HepG2 (cell line): ENCODE measurements around the gene SGCE. TPM values are rescaled to one million over a fixed set of nuclear protein-coding genes. Genes with fewer than 3 reads are reported as not detected.

ENCODE experiments used
- ATAC-seq: fragments of 200-7000 bp; cut with Tn5 transposase; 3 replicates; pipeline ENCODE4 v1.9.1; 2020; ENCODE audit warnings: mild to moderate bottlenecking, moderate library complexity
- BruUV-seq: library from RNA; stranded (reverse); fragments of 400-500 nt; replicated peaks from 2 replicates; lab custom pipeline; 2021; lab: Mats Ljungman, UMichigan
- CTCF ChIA-PET: fragments of 300-600 bp; formaldehyde crosslinking; extraction: SDS; loops from one replicate; lab custom pipeline; 2021; ENCODE audit warnings: low total read pairs, inconsistent platforms, low intra/inter-chr PET ratio; lab: Yijun Ruan, JAX
- POLR2A ChIA-PET: fragments of 350-600 bp; sonication (Branson Sonifier 250); formaldehyde crosslinking; loops from one replicate; lab custom pipeline; 2020; ENCODE audit warnings: antibody characterized with exemption, inconsistent platforms; lab: Yijun Ruan, JAX
- DNase-seq: peaks from one replicate; pipeline ENCODE4 v3.0.0-alpha.2; 2015; ENCODE audit warnings: low spot score
- FAIRE-seq: peaks from 3 replicates; lab custom pipeline; 2011; peaks lifted over from hg19 to GRCh38; lab: Jason Lieb, UNC
- H2AFZ ChIP-seq: one replicate; pipeline ENCODE4 v1.6.1; 2011; ENCODE audit warnings: low read length, inconsistent platforms
- H3K27ac ChIP-seq: fragments of 300-600 bp; 3 replicates; pipeline ENCODE4 v1.8.0; 2011; ENCODE audit warnings: mixed run types, mild to moderate bottlenecking, mixed read lengths, low read length, inconsistent platforms; ENCODE audit not compliant: insufficient read depth; ENCODE audit errors: extremely low read length
- H3K27me3 ChIP-seq, 2 experiments: fragments of 200-600 bp in 1 of 2; 2 replicates in 1 of 2; 3 replicates in 1 of 2; pipeline versions ENCODE4 v1.6.0 to v1.8.0; 2011; ENCODE audit warnings: low read length in 2 of 2, mild to moderate bottlenecking in 2 of 2, moderate library complexity in 2 of 2, inconsistent platforms in 1 of 2; ENCODE audit not compliant: insufficient read depth in 2 of 2, control insufficient read depth in 1 of 2
- H3K36me3 ChIP-seq, 2 experiments: fragments of 200-600 bp in 1 of 2; replicated peaks in 1 of 2; 2 replicates in 1 of 2; 3 replicates in 1 of 2; pipeline versions ENCODE4 v1.5.1 to v1.8.0; 2011; ENCODE audit warnings: low read length in 2 of 2, inconsistent platforms in 1 of 2; ENCODE audit not compliant: insufficient read depth in 2 of 2, control insufficient read depth in 1 of 2
- H3K4me1 ChIP-seq: 2 replicates; pipeline ENCODE4 v1.5.1; 2012; ENCODE audit warnings: low read length, inconsistent platforms; ENCODE audit not compliant: insufficient read depth
- H3K4me2 ChIP-seq: 2 replicates; pipeline ENCODE4 v1.6.0; 2011; ENCODE audit warnings: low read depth, low read length, inconsistent platforms
- H3K4me3 ChIP-seq, 3 experiments: fragments of 200-600 bp in 1 of 3; sonication (generic), shearing (Covaris generic) in 1 of 3; replicated peaks in 1 of 3; 2 replicates each; pipeline ENCODE4 v1.5.1; 2011 to 2016; ENCODE audit warnings: low read length in 3 of 3, inconsistent platforms in 2 of 3, low read depth in 2 of 3, mild to moderate bottlenecking in 2 of 3, control low read depth in 1 of 3, mixed read lengths in 1 of 3; ENCODE audit not compliant: insufficient read depth in 1 of 3
- H3K79me2 ChIP-seq: one replicate; pipeline ENCODE4 v1.6.1; 2011; ENCODE audit warnings: low read length, inconsistent platforms; ENCODE audit not compliant: insufficient read depth
- H3K9ac ChIP-seq: 2 replicates; pipeline ENCODE4 v1.6.0; 2011; ENCODE audit warnings: mild to moderate bottlenecking, low read depth, low read length, inconsistent platforms; ENCODE audit not compliant: insufficient read depth
- H3K9me3 ChIP-seq: 2 replicates; pipeline ENCODE4 v1.5.1; 2012; ENCODE audit warnings: mild to moderate bottlenecking, low read length
- H4K20me1 ChIP-seq: 2 replicates; pipeline ENCODE4 v1.6.0; 2011; ENCODE audit warnings: inconsistent platforms, mild to moderate bottlenecking, low read length, moderate library complexity; ENCODE audit not compliant: insufficient read depth
- CEBPB ChIP-seq: IDR thresholded peaks from 2 replicates; pipeline ENCODE4 v1.6.1; 2011; ENCODE audit warnings: low read depth, low read length, improper control_type of control experiment, borderline replicate concordance
- FOXK1 ChIP-seq: sonication (generic); formaldehyde crosslinking; IDR thresholded peaks from 2 replicates; pipeline ENCODE4 v1.4.0; 2020; ENCODE audit warnings: low read depth, missing genetic modification reagents, borderline replicate concordance
- GPN1 ChIP-seq: sonication (generic); formaldehyde crosslinking; IDR thresholded peaks from 2 replicates; pipeline ENCODE4 v1.5.1; 2020; ENCODE audit warnings: missing genetic modification reagents, borderline replicate concordance
- HCFC1 ChIP-seq: fragments of 150-350 bp; IDR thresholded peaks from 2 replicates; pipeline ENCODE4 v1.6.1; 2014; ENCODE audit warnings: low read depth, low read length
- HNF4A ChIP-seq: sonication (generic); formaldehyde crosslinking; IDR thresholded peaks from 2 replicates; pipeline ENCODE4 v1.4.0; 2020; ENCODE audit warnings: missing genetic modification reagents
- HNRNPL ChIP-seq: fragments of 200-400 bp; formaldehyde crosslinking; IDR thresholded peaks from 2 replicates; pipeline ENCODE4 v1.6.1; 2017; ENCODE audit warnings: mild to moderate bottlenecking, low read depth, low read length
- IKZF1 ChIP-seq: fragments of 450-650 bp; IDR thresholded peaks from 2 replicates; pipeline ENCODE4 v1.7.1; 2016
- KLF9 ChIP-seq: IDR thresholded peaks from 2 replicates; pipeline ENCODE4 v1.6.1; 2016; ENCODE audit warnings: low read depth
- MXI1 ChIP-seq: IDR thresholded peaks from 3 replicates; pipeline ENCODE4 v1.6.1; 2012; ENCODE audit warnings: low read depth, low read length, inconsistent platforms, borderline replicate concordance
- NCOA2 ChIP-seq: sonication (generic); formaldehyde crosslinking; IDR thresholded peaks from 2 replicates; pipeline ENCODE4 v1.8.0; 2022; ENCODE audit warnings: inconsistent platforms
- NFRKB ChIP-seq: fragments of 450-650 bp; IDR thresholded peaks from 2 replicates; pipeline ENCODE4 v1.6.1; 2017
- PHF5A ChIP-seq: IDR thresholded peaks from one replicate; pipeline ENCODE4 v1.6.1; 2018; ENCODE audit warnings: low read depth, missing genetic modification reagents; ENCODE audit not compliant: unreplicated experiment
- SIN3B ChIP-seq: fragments of 150-350 bp; IDR thresholded peaks from 2 replicates; pipeline ENCODE4 v1.6.1; 2014; ENCODE audit warnings: low read length
- TBL1XR1 ChIP-seq: fragments of 150-350 bp; IDR thresholded peaks from 2 replicates; pipeline ENCODE4 v1.6.1; 2014; ENCODE audit warnings: borderline replicate concordance, low read length; ENCODE audit not compliant: partially characterized antibody
- TMF1 ChIP-seq: sonication (generic); formaldehyde crosslinking; IDR thresholded peaks from 2 replicates; pipeline ENCODE4 v1.8.1; 2022; ENCODE audit warnings: low read depth, missing genetic modification reagents
- YY1 ChIP-seq: IDR thresholded peaks from 2 replicates; pipeline ENCODE4 v1.6.1; 2011; ENCODE audit warnings: low read length, low read depth, moderate library complexity, mild to moderate bottlenecking; ENCODE audit not compliant: insufficient read depth, insufficient replicate concordance
- ZBTB1 ChIP-seq: sonication (generic); formaldehyde crosslinking; IDR thresholded peaks from 2 replicates; pipeline ENCODE4 v1.4.0; 2020; ENCODE audit warnings: missing genetic modification reagents, borderline replicate concordance
- ZNF20 ChIP-seq: sonication (generic); formaldehyde crosslinking; IDR thresholded peaks from 2 replicates; pipeline ENCODE4 v1.4.0; 2020; ENCODE audit warnings: mild to moderate bottlenecking, moderate library complexity, missing genetic modification reagents
- ZNF3 ChIP-seq: IDR thresholded peaks from 2 replicates; pipeline ENCODE4 v1.7.0; 2017; ENCODE audit warnings: inconsistent platforms
- ZNF563 ChIP-seq: sonication (generic); formaldehyde crosslinking; IDR thresholded peaks from 2 replicates; pipeline ENCODE4 v1.8.0; 2022; ENCODE audit warnings: mild to moderate bottlenecking, moderate library complexity, missing genetic modification reagents
- ZNF674 ChIP-seq: sonication (generic); formaldehyde crosslinking; IDR thresholded peaks from 2 replicates; pipeline ENCODE4 v1.5.0; 2020; ENCODE audit warnings: low read depth, mild to moderate bottlenecking, missing genetic modification reagents
- ZNF737 ChIP-seq: sonication (generic); formaldehyde crosslinking; IDR thresholded peaks from 2 replicates; pipeline ENCODE4 v1.5.0; 2020; ENCODE audit warnings: missing genetic modification reagents, mild to moderate bottlenecking, borderline replicate concordance
- ZNF749 ChIP-seq: sonication (generic); formaldehyde crosslinking; IDR thresholded peaks from 2 replicates; pipeline ENCODE4 v1.8.0; 2022; ENCODE audit warnings: mild to moderate bottlenecking, missing genetic modification reagents, moderate library complexity, borderline replicate concordance
- WGBS: methylation state at CpG from one replicate; pipeline ENCODE4 v1.1.6; 2017; ENCODE audit warnings: low lambda C conversion rate; 5-methylcytosine and 5-hydroxymethylcytosine counted together
- in situ Hi-C: cut with HindIII; loops from 2 replicates; pipeline ENCODE4 v1.10.0; 2017; ENCODE audit warnings: low pct_unique_long_range_greater_than_20kb; ENCODE audit not compliant: extremely low pct_ligation_motif_present
- intact Hi-C: fragments of 100-400 bp; cut with micrococcal nuclease; formaldehyde crosslinking; loops from one replicate; pipeline ENCODE4 v1.10.0; 2022; ENCODE audit not compliant: unreplicated experiment
- polyA plus RNA-seq, 8 experiments: library from polyadenylated mRNA; depleted of rRNA in 3 of 8; stranded (reverse) in 7 of 8; unstranded in 1 of 8; fragments of >200 nt; fragmentation: Illumina TruSeq in 4 of 8; extraction: Trizol in 4 of 8; gene quantifications; 2 replicates each; pipeline versions ENCODE4 v1.2.1 to v1.2.3, GENCODE V29; 2011 to 2016; ENCODE audit warnings: low read depth in 4 of 8, missing spikeins in 1 of 8, mixed read lengths in 1 of 8; ENCODE audit not compliant: insufficient read depth in 1 of 8
- total RNA-seq, 5 experiments: library from RNA; depleted of rRNA; stranded (reverse); fragments of >200 nt; fragmentation: Illumina TruSeq; extraction: Trizol; gene quantifications; 2 replicates each; pipeline ENCODE4 v1.2.3, GENCODE V29; 2016; ENCODE audit warnings: low read depth in 1 of 5
- TF ChIP-seq, protein P1 (sequence below): sonication (generic); formaldehyde crosslinking; IDR thresholded peaks from 2 replicates; pipeline ENCODE4 v1.5.1; 2020; ENCODE audit warnings: mild to moderate bottlenecking, moderate library complexity, missing genetic modification reagents
- TF ChIP-seq, protein P2 (sequence below): sonication (generic); formaldehyde crosslinking; IDR thresholded peaks from 2 replicates; pipeline ENCODE4 v1.4.0; 2020; ENCODE audit warnings: missing genetic modification reagents

Gene SGCE
- total and polyA plus RNA-seq, 2 of the 13 experiments (the other 11 are each of a cell fraction or from before 2014, with no cell fraction given): 52.3 to 71.1 TPM

DNA sequence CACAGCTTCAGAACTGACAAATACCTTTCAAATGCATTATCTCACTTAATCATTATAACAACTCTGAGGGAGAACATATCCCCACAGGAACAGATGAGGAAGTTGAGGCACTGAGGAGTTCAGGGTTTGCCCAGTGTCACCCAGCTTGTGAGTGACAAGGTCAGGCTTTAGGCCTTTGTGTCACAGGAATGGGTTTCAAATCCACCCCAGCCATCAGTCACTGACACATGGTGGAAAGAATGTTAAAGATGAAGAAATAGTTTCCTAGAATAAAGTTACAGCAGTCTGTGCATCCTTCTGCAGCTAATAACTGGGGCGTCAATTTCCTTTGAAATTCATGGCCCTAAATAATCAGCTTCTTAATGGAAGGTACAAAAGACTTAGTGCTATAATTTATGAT lies 37.8 kb downstream of the SGCE start:
- WGBS: 97% methylated on average over 1 of the region's 1 CpG

DNA sequence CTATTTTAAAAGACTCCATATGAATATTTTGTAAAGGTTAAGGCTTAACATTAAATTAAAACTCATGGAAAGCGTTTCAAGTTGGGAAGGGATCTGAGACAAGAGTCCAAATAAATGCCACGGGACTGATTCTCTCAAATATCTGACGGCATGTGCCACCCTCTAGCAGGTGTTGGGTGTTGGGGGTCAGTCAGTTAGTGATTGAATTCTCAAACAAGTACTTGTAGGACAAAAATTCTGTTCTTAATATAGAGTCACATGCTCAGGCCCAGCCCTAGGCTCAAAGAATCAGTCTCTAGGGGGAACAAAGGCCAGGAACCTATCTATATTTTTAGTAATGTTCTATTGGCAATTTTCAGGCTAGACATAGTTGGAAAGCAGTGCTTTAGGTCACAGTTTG lies 39.1 kb downstream of the SGCE start:
- no peak overlapping the region for H3K9ac ChIP-seq
- H3K36me3 ChIP-seq: peaks cover 0 to 1% of the 10 kb centered on the region in 2 experiments; a peak in 3 of 5 replicates
- 93% methylated on average over 3 of the region's 3 CpGs for whole genome bisulfite sequencing
- no peak overlapping the region for H3K4me3 ChIP-seq
- H3K79me2 ChIP-seq: no peaks in the 10 kb centered on the region
- no peak for DNase-seq
- no peaks in the 10 kb centered on the region for H4K20me1 ChIP-seq
- H3K9me3 ChIP-seq: no peaks in the 10 kb centered on the region
- in situ Hi-C loops (no loop called here), intact Hi-C loops (no loop called here)
- H3K4me1 ChIP-seq: peaks cover 15% of the 10 kb centered on the region
- no TSS peak for BruUV-seq
- FAIRE-seq: no peak
- ChIA-PET CTCF (no interaction called here), POLR2A (no interaction called here)
- ATAC-seq: no peak
- H3K27me3 ChIP-seq: no peaks in the 10 kb centered on the region
- H3K4me2 ChIP-seq: no peak overlapping the region
- H3K27ac ChIP-seq: no peak overlapping the region
- no peak overlapping the region for H2AFZ ChIP-seq
- TF ChIP-seq TMF1 (CRISPR knock-in tag) (no peak), ZNF737 (no peak), GPN1 (CRISPR knock-in tag) (no peak), SIN3B (no peak), HCFC1 (no peak), ZBTB1 (no peak), IKZF1 (no peak), YY1 (no peak), TBL1XR1 (no peak), HNRNPL (no peak), ZNF20 (CRISPR knock-in tag) (no peak)
- TF ChIP-seq, protein P1, sequence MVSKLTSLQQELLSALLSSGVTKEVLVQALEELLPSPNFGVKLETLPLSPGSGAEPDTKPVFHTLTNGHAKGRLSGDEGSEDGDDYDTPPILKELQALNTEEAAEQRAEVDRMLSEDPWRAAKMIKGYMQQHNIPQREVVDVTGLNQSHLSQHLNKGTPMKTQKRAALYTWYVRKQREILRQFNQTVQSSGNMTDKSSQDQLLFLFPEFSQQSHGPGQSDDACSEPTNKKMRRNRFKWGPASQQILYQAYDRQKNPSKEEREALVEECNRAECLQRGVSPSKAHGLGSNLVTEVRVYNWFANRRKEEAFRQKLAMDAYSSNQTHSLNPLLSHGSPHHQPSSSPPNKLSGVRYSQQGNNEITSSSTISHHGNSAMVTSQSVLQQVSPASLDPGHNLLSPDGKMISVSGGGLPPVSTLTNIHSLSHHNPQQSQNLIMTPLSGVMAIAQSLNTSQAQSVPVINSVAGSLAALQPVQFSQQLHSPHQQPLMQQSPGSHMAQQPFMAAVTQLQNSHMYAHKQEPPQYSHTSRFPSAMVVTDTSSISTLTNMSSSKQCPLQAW: no peak

More for the DNA sequence above, 37.8 kb downstream of the SGCE start:
- POLR2A ChIA-PET: no interaction called here
- H3K27ac ChIP-seq: no peak overlapping the region
- FAIRE-seq (no peak), ATAC-seq (no peak), DNase-seq (no peak)
- CTCF ChIA-PET: no interaction called here
- intact Hi-C loops (no loop called here), in situ Hi-C loops (no loop called here)
- no peaks in the 10 kb centered on the region for H3K79me2 ChIP-seq
- no TSS peak for BruUV-seq
- no peaks in the 10 kb centered on the region for H3K27me3 ChIP-seq
- peaks cover 0 to 1% of the 10 kb centered on the region in 2 experiments; a peak in 3 of 5 replicates for H3K36me3 ChIP-seq
- no peaks in the 10 kb centered on the region for H4K20me1 ChIP-seq
- no peak overlapping the region for H3K4me3 ChIP-seq
- peaks cover 24% of the 10 kb centered on the region for H3K4me1 ChIP-seq
- no peaks in the 10 kb centered on the region for H3K9me3 ChIP-seq
- no peak overlapping the region for H3K4me2 ChIP-seq
- no peak overlapping the region for H3K9ac ChIP-seq
- TF ChIP-seq ZNF3 (CRISPR knock-in tag) (no peak), KLF9 (CRISPR knock-in tag) (no peak), ZNF563 (CRISPR knock-in tag) (no peak), PHF5A (CRISPR knock-in tag) (no peak), FOXK1 (CRISPR knock-in tag) (no peak), CEBPB (no peak), NFRKB (no peak), ZNF749 (CRISPR knock-in tag) (no peak), ZNF674 (no peak), MXI1 (no peak), HNF4A (CRISPR knock-in tag) (no peak), NCOA2 (no peak)
- TF ChIP-seq, protein P2, sequence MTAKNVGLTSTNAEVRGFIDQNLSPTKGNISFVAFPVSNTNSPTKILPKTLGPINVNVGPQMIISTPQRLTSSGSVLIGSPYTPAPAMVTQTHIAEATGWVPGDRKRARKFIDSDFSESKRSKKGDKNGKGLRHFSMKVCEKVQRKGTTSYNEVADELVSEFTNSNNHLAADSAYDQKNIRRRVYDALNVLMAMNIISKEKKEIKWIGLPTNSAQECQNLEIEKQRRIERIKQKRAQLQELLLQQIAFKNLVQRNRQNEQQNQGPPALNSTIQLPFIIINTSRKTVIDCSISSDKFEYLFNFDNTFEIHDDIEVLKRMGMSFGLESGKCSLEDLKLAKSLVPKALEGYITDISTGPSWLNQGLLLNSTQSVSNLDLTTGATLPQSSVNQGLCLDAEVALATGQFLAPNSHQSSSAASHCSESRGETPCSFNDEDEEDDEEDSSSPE (CRISPR knock-in tag): no peak
- TF ChIP-seq, all 625 proteins: peak for 0
- no peak overlapping the region for H2AFZ ChIP-seq
